ENCODE results near the gene PILRA. TPM values are rescaled to one million over a fixed set of nuclear protein-coding genes. Genes with fewer than 3 reads are reported as not detected.

PILRA gene
- total RNA-seq, 1 experiment from 2014 or later: 3.2 TPM

- Histone ChIP-seq H3K9ac (ENCODE audit: extremely low read depth, insufficient read length, low read length) (no peak overlapping the region), H4K5ac (ENCODE audit: insufficient read length, low read depth, low read length) (no peak overlapping the region), H2BK5ac (ENCODE audit: insufficient read length, low read length) (no peak overlapping the region), H2BK120ac (ENCODE audit: low read depth, low read length, poor library complexity, severe bottlenecking) (no peak overlapping the region), H2BK12ac (ENCODE audit: insufficient read length, low read depth, low read length) (no peak overlapping the region), H3K27ac (ENCODE audit: insufficient read length, low read depth, low read length) (no peak overlapping the region), H2BK20ac (ENCODE audit: low read depth, low read length, poor library complexity, severe bottlenecking) (no peak overlapping the region), H3K14ac (ENCODE audit: insufficient read depth, low read length) (no peak overlapping the region), H2AK5ac (ENCODE audit: insufficient read length, low read length) (no peak overlapping the region), H3K4me2 (ENCODE audit: insufficient read depth, insufficient read length, low read length) (no peak overlapping the region), H3K56ac (ENCODE audit: insufficient read length, low read depth, low read length) (no peak overlapping the region), H3K18ac (ENCODE audit: insufficient read length, low read depth, low read length) (no peak overlapping the region), H3K23me2 (ENCODE audit: insufficient read length, low read depth, low read length, poor library complexity, severe bottlenecking) (no peaks in the 10 kb centered on the region), H4K20me1 (ENCODE audit: control insufficient read depth, insufficient read depth, insufficient read length) (no peaks in the 10 kb centered on the region), H4K91ac (ENCODE audit: insufficient read length, low read depth, low read length) (no peak overlapping the region), H2AFZ (ENCODE audit: low read length) (no peak overlapping the region), H3K9me3 (ENCODE audit: control insufficient read depth, low read depth, low read length) (no peaks in the 10 kb centered on the region), H3K4me1 (ENCODE audit: insufficient read depth, low read length) (no peaks in the 10 kb centered on the region), H3T11ph (ENCODE audit: low read length) (no peak overlapping the region), H4K8ac (replicated peaks; ENCODE audit: insufficient read length, low read depth, low read length) (no peak overlapping the region), H3K27me3 (ENCODE audit: insufficient read depth, low read length) (no peaks in the 10 kb centered on the region), H3K79me2 (ENCODE audit: insufficient read depth, low read length) (no peaks in the 10 kb centered on the region), H3K23ac (ENCODE audit: insufficient read length, low read depth, low read length) (no peak overlapping the region), H3K4ac (ENCODE audit: low read depth, low read length) (no peak overlapping the region), H2BK15ac (ENCODE audit: low read depth, low read length) (no peak overlapping the region), H3K79me1 (ENCODE audit: insufficient read depth, low read depth, low read length, poor library complexity, severe bottlenecking) (no peaks in the 10 kb centered on the region)
- no peak overlapping the region for H3K4me3 Mint-ChIP-seq
- peaks cover 44 to 81% (median 76%) of the 10 kb centered on the region in 3 experiments; a peak in 6 of 7 replicates for H3K36me3 Mint-ChIP-seq (ENCODE audit: insufficient read depth in 1 of 3, low read depth in 3 of 3)
- no peaks in the 10 kb centered on the region for H3K27me3 Mint-ChIP-seq (ENCODE audit: low read depth)
- H3K27ac Mint-ChIP-seq: no peak overlapping the region
- no peak for DNase-seq
- no peaks in the 10 kb centered on the region for H3K9me3 Mint-ChIP-seq
- TF ChIP-seq CTCF (conservative IDR thresholded peaks at IDR 0.05): no peak
- peaks cover 3 to 5% of the 10 kb centered on the region in 2 experiments; a peak in 2 of 4 replicates for H3K4me1 Mint-ChIP-seq
These were observed 24.5 kb upstream of the PILRA start for GRCh38 chr7:100348805-100349204.

All from H9 (cell line).